Stomach (tissue), 9 donors: ENCODE data around the gene C4orf36. TPM values are rescaled to one million over a fixed set of nuclear protein-coding genes. Genes with fewer than 3 reads are reported as not detected.

Experiments
- DNase-seq, 2 donors: peaks; one replicate each; pipeline versions ENCODE4 v3.0.0 to v3.0.0-alpha.2; 2013 to 2019
- H3K27ac ChIP-seq, 5 donors: fragments of 200-600 bp in 4 of 5; sonication (generic) in 4 of 5; one replicate each; pipeline ENCODE4 v1.5.1; 2013 to 2019; ENCODE audit warnings: mild to moderate bottlenecking in 1 of 5, moderate library complexity in 1 of 5
- H3K27me3 ChIP-seq, 3 donors: fragments of 200-600 bp; sonication (generic); one replicate each; pipeline ENCODE4 v1.5.1; 2017 to 2019; ENCODE audit warnings: mixed run types in 1 of 3
- H3K36me3 ChIP-seq, 4 donors: fragments of 200-600 bp; sonication (generic); 1 replicate in 3 of 4; 2 replicates in 1 of 4; pipeline ENCODE4 v1.5.1; 2016 to 2019
- H3K4me1 ChIP-seq, 4 donors: fragments of 200-600 bp; sonication (generic); one replicate each; pipeline ENCODE4 v1.5.1; 2016 to 2019
- H3K4me3 ChIP-seq, 4 donors: fragments of 200-600 bp; sonication (generic) in 3 of 4; one replicate each; pipeline ENCODE4 v1.5.1; 2016 to 2019; ENCODE audit warnings: mild to moderate bottlenecking in 1 of 4
- H3K9me3 ChIP-seq, 4 donors: fragments of 200-600 bp; sonication (generic); one replicate each; pipeline ENCODE4 v1.5.1; 2016 to 2019
- EP300 ChIP-seq: sonication (generic); formaldehyde crosslinking; IDR thresholded peaks from one replicate; pipeline ENCODE4 v1.6.1; 2017; ENCODE audit warnings: antibody characterized with exemption
- POLR2A ChIP-seq, 4 donors: fragments of 450-650 bp; IDR thresholded peaks; one replicate each; pipeline ENCODE4 v1.6.1; 2016; ENCODE audit warnings: antibody characterized with exemption in 4 of 4, control low read depth in 2 of 4, mild to moderate bottlenecking in 1 of 4, moderate library complexity in 1 of 4
- POLR2AphosphoS5 ChIP-seq, 3 donors: sonication (generic); formaldehyde crosslinking; IDR thresholded peaks; one replicate each; pipeline ENCODE4 v1.6.1; 2016; ENCODE audit warnings: antibody characterized with exemption in 3 of 3
- WGBS, 5 donors: extraction: QIAGEN DNeasy Blood & Tissue Kit in 3 of 5; methylation state at CpG; one replicate each; pipeline versions ENCODE4 v1.1.5 to v1.1.7; 2013 to 2018; 5-methylcytosine and 5-hydroxymethylcytosine counted together
- intact Hi-C: fragments of 100-400 bp; cut with DNase I; formaldehyde crosslinking; loops from one replicate; pipeline ENCODE4 v1.15.1; 2023; ENCODE audit warnings: low total_unique reads
- polyA plus RNA-seq, 3 donors: library from polyadenylated mRNA; stranded (reverse); fragments of 200-250 nt; gene quantifications; one replicate each; pipeline ENCODE4 v1.2.3, GENCODE V29; 2013
- total RNA-seq, 5 donors: library from RNA; depleted of rRNA; stranded (reverse); fragments of >200 nt; gene quantifications; one replicate each; pipeline versions ENCODE4 v1.1.0 to v1.2.3, GENCODE V29; 2014 to 2016
- TF ChIP-seq, protein P1 (sequence below), 7 experiments: fragments of 450-650 bp in 4 of 7; fragments of 200-600 bp in 3 of 7; sonication (generic) in 3 of 7; IDR thresholded peaks; one replicate each; pipeline ENCODE4 v1.5.1; 2016 to 2019; ENCODE audit warnings: antibody characterized with exemption in 7 of 7, control low read depth in 2 of 7, mild to moderate bottlenecking in 1 of 7
- donor health status: healthy with polysubstance abuse.
- donor health status: Bipolar disorder and iron deficiency.
- donor health status: healthy.

The C4orf36 gene
- total and polyA plus RNA-seq, 8 donors: 1.7 to 3.1 TPM; not detected in 6

DNA sequence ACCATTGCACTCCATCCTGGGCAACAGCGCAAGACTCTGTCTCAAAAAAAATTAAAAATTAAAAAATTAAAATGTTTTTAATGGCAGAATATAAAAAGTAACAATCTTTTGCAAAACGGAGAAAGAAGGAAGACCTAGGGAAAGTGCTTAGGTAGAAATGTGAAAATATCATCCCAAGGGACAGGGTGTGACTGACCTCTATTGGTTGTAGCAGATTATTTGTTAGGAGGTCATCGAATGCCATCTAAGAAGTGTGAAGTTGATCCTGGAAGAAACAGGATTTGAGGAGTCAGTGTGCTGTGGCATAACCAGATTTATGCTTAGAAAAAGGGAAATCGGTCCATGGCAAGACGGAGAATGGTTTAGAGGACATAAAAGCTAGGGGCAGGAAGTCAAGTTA lies 18.1 kb upstream of the C4orf36 start:
- H3K4me1 ChIP-seq: peaks cover 0 to 42% (median 24%) of the 10 kb centered on the region in 4 donors
- intact Hi-C loops: no loop called here
- peaks cover 0 to 5% (median 0%) of the 10 kb centered on the region in 4 donors for H3K36me3 ChIP-seq
- H3K27me3 ChIP-seq: no peaks in the 10 kb centered on the region
- no peak overlapping the region for H3K27ac ChIP-seq
- H3K4me3 ChIP-seq: no peak overlapping the region
- TF ChIP-seq POLR2AphosphoS5 (IDR thresholded peaks at IDR 0.05): no peak
- no peak for TF ChIP-seq EP300
- no peak for TF ChIP-seq POLR2A (IDR thresholded peaks at IDR 0.05)
- TF ChIP-seq, protein P1, sequence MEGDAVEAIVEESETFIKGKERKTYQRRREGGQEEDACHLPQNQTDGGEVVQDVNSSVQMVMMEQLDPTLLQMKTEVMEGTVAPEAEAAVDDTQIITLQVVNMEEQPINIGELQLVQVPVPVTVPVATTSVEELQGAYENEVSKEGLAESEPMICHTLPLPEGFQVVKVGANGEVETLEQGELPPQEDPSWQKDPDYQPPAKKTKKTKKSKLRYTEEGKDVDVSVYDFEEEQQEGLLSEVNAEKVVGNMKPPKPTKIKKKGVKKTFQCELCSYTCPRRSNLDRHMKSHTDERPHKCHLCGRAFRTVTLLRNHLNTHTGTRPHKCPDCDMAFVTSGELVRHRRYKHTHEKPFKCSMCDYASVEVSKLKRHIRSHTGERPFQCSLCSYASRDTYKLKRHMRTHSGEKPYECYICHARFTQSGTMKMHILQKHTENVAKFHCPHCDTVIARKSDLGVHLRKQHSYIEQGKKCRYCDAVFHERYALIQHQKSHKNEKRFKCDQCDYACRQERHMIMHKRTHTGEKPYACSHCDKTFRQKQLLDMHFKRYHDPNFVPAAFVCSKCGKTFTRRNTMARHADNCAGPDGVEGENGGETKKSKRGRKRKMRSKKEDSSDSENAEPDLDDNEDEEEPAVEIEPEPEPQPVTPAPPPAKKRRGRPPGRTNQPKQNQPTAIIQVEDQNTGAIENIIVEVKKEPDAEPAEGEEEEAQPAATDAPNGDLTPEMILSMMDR (IDR thresholded peaks at IDR 0.05): no peak
- DNase-seq: no peak
- H3K9me3 ChIP-seq: no peaks in the 10 kb centered on the region
- WGBS, 5 donors: 80 to 91% (median 82%) methylated on average over 5 of the region's 5 CpGs

DNA sequence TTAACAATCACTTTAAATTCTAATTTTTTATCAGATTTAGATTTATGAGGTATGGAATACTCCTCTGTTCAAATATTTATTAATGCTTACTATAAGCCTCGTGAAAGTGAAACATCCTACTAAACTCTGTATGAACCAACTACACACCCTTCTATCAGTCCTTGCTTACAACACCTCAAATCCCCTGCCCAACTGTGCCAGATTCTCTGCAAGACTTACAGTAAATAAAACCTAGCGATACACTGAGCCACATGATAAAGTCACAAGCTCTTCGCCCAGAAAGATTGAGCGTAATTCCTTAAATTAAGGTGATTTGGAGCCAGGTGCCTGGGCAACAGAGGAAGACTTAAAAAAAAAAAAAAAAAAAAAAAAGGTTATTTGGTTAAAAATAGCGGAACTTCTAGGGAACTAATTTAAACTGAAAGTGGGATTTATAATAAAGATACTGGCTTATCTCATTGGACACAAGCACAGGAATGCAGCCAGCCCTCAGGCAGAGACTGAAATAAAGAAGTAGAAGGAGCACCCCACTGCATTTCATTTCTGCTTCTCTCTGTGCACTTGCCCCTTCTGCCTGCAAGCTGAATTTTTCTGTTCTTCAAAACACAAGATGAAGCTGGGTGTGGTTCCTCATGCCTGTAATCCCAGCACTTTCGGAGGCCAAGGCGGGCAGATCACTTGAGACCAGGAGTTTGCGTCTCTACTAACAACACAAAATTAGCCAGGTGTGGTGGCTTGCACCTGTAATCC lies 17.5 kb upstream of the C4orf36 start:
- intact Hi-C loops: loop anchor here (10.0 kb wide), 1 partner anchor 385 kb away; no protein-coding TSS in a partner anchor
- DNase-seq: no peak
- H3K36me3 ChIP-seq: peaks cover 0 to 5% (median 0%) of the 10 kb centered on the region in 4 donors
- peaks cover 2 to 44% (median 26%) of the 10 kb centered on the region in 4 donors for H3K4me1 ChIP-seq
- no peaks in the 10 kb centered on the region for H3K27me3 ChIP-seq
- WGBS, 5 donors: 47 to 67% (median 57%) methylated on average over 8 of the region's 8 CpGs
- H3K9me3 ChIP-seq: no peaks in the 10 kb centered on the region
- no peak overlapping the region for H3K27ac ChIP-seq
- TF ChIP-seq, protein P1 (IDR thresholded peaks at IDR 0.05): no peak
- TF ChIP-seq POLR2A (IDR thresholded peaks at IDR 0.05) (no peak), EP300 (no peak), POLR2AphosphoS5 (IDR thresholded peaks at IDR 0.05) (no peak)
- no peak overlapping the region for H3K4me3 ChIP-seq

DNA sequence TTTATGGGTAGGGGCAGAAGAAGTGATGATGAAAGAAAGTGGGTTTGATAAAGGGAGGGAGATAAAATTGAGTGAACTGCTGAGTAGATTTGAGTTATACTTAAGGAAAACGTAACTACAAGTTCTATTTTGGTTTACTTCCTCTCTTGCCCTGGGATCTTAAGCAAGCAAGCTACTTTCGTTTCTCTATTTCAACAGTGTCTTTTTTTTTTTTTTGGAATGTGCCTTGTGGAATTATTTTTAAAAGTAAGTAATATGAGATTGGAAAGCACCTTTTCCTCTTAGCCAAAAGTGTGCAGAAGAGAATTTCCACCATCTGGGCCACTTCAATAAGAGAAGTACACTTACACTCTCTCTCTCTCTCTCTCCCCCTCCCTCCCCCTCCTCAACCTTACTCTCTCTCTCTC lies 16.0 kb upstream of the C4orf36 start:
- TF ChIP-seq, protein P1 (IDR thresholded peaks at IDR 0.05): no peak
- TF ChIP-seq POLR2A (IDR thresholded peaks at IDR 0.05): no peak
- TF ChIP-seq EP300: no peak
- TF ChIP-seq POLR2AphosphoS5 (IDR thresholded peaks at IDR 0.05): no peak
- Histone ChIP-seq H3K9me3 (no peaks in the 10 kb centered on the region), H3K36me3 (peaks cover 0 to 2% (median 0%) of the 10 kb centered on the region in 4 donors), H3K27ac (peak overlapping the region in 4 of 5 donors; percentile 20 to 70 (median 44)), H3K4me3 (no peak overlapping the region), H3K27me3 (no peaks in the 10 kb centered on the region), H3K4me1 (peaks cover 4 to 48% (median 36%) of the 10 kb centered on the region in 4 donors)
- peak in 1 of 2 donors; percentile 45 for DNase-seq
- WGBS, 5 donors: 6 to 9% (median 8%) methylated on average over 2 of the region's 2 CpGs
- intact Hi-C loops: loop anchor here (10.0 kb wide), 1 partner anchor 383 kb away; no protein-coding TSS in a partner anchor

DNA sequence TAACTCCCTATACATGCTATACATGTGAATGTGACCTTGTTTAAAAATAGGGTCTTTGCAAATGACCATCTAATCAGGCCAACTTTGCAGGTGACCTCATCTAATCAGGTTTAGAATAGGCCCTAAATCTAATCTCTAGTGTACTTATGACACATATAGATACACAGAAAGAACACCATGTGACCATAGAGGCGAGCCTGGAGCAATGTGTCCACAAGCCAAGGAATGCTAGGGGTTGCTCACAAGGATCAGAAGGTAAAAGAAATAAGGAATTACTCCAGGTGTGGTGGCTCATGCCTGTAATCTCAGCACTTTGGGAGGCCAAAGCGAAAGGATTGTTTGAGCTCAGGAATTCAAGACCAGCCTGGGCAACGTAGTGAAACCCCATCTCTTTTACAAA lies 9.6 kb upstream of the C4orf36 start:
- Histone ChIP-seq H3K4me3 (no peak overlapping the region), H3K27me3 (no peaks in the 10 kb centered on the region), H3K27ac (no peak overlapping the region), H3K36me3 (no peaks in the 10 kb centered on the region), H3K9me3 (no peaks in the 10 kb centered on the region), H3K4me1 (peaks cover 4 to 12% (median 8%) of the 10 kb centered on the region in 4 donors)
- TF ChIP-seq, protein P1 (IDR thresholded peaks at IDR 0.05): no peak
- TF ChIP-seq POLR2AphosphoS5 (IDR thresholded peaks at IDR 0.05): no peak
- no peak for TF ChIP-seq EP300
- no peak for TF ChIP-seq POLR2A (IDR thresholded peaks at IDR 0.05)
- intact Hi-C loops: loop anchor here (10.0 kb wide), 1 partner anchor 377 kb away; no protein-coding TSS in a partner anchor
- WGBS, 5 donors: 82 to 89% (median 88%) methylated on average over 3 of the region's 3 CpGs
- no peak for DNase-seq
